ENCODE data around the gene TMEM63A. TPM values are rescaled to one million over a fixed set of nuclear protein-coding genes. Genes with fewer than 3 reads are reported as not detected.

Gene TMEM63A
- total RNA-seq, 1 experiment from 2014 or later = 91.7 TPM

GRCh38 chr1:225899044-225899925 is 17.1 kb upstream of the TMEM63A start (continued):
- TF ChIP-seq GRHL2 (CRISPR knock-in tag; IDR thresholded peaks at IDR 0.05; ENCODE audit: insufficient replicate concordance, severe bottlenecking) (no peak), ATF1 (CRISPR knock-in tag; IDR thresholded peaks at IDR 0.05) (no peak), ZBTB43 (CRISPR knock-in tag; IDR thresholded peaks at IDR 0.05) (no peak), TP53 (CRISPR knock-in tag; IDR thresholded peaks at IDR 0.05) (peak; percentile 20; the same call in 1 of the 2 replicates), ZNF423 (CRISPR knock-in tag; IDR thresholded peaks at IDR 0.05) (peak; percentile 72), TCF7 (CRISPR knock-in tag; IDR thresholded peaks at IDR 0.05; ENCODE audit: low read depth) (no peak), NFATC4 (CRISPR knock-in tag; IDR thresholded peaks at IDR 0.05) (no peak), MAX (CRISPR knock-in tag; IDR thresholded peaks at IDR 0.05) (peak; percentile 52; the same call in 1 of the 2 replicates), GABPB1 (CRISPR knock-in tag; IDR thresholded peaks at IDR 0.05) (no peak), RELA (CRISPR knock-in tag; IDR thresholded peaks at IDR 0.05; ENCODE audit: borderline replicate concordance) (no peak), ZMAT4 (CRISPR knock-in tag; IDR thresholded peaks at IDR 0.05) (no peak), USF2 (CRISPR knock-in tag; IDR thresholded peaks at IDR 0.05) (0 out of 2 replicates have a peak, but pooled peaks have one; percentile 6), ZNF425 (CRISPR knock-in tag; conservative IDR thresholded peaks at IDR 0.05) (no peak), SP1 (CRISPR knock-in tag; conservative IDR thresholded peaks at IDR 0.05) (peak; percentile 71), CTCF (IDR thresholded peaks at IDR 0.05) (no peak), ERG (CRISPR knock-in tag; IDR thresholded peaks at IDR 0.05) (peak; percentile 26; the same call in 1 of the 2 replicates), ETV6 (CRISPR knock-in tag; IDR thresholded peaks at IDR 0.05) (peak; percentile 33; the same call in 1 of the 2 replicates)
